ENCODE data around the gene WDR90.

Gene WDR90

DNA sequence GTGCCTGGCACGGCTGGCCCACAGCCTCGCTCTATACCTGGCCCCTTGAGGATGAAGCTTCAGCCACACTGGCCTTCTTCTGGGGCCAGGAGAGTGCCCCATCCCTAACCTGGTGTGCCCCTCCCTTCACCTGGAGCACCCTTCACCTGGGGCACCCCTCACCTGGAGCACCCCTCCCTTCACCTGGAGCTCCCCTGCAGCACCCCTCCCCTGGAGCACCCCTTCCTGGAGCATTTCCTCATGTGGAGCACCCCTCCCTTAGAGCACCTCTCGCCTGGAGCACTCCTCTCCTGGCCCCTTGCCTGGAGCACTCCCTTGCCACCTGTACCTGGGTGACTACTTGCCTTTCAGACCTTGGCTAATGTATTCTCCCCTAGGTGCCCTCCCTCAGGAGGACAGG is 58.9 kb downstream of the WDR90 start:
- DNase-seq (ENCODE audit: low spot score) = no peak

GRCh38 chr16:708959-709358 is 59.8 kb downstream of the WDR90 start:
- DNase-seq (ENCODE audit: low spot score) = no peak

GRCh38 chr16:709566-710499 is 60.7 kb downstream of the WDR90 start:
- peak; percentile 91 for DNase-seq (ENCODE audit: low spot score)

DNA sequence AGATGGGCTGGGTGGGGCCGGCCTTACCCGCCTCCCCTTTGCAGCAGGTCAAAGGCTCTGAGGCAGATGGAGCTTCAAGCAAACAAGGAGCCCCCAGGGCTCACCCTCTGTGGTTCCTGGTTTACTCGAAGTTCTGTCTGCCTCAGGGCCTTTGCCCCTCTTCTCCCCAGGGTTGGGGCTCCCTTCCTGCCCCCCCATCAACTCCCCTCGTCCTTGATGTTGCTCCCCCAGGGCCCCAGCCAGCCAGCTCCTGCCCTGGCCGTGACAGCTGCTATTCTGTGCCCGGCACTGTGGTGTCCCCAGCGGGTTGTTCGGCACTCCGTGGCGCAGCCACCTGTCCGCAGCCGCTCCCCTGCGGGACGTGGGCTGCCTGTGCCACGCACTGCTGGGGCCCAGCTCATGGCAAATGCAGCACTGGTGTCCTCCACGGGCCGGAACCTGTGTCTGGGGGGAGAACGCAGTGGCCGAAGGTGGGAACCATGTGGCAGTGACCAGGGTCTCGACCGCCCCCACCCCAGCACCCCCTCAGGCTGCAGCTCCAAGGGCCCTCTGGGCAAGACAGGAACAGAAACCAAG is 61.4 kb downstream of the WDR90 start:
- no peak for DNase-seq (ENCODE audit: low spot score)

DNA sequence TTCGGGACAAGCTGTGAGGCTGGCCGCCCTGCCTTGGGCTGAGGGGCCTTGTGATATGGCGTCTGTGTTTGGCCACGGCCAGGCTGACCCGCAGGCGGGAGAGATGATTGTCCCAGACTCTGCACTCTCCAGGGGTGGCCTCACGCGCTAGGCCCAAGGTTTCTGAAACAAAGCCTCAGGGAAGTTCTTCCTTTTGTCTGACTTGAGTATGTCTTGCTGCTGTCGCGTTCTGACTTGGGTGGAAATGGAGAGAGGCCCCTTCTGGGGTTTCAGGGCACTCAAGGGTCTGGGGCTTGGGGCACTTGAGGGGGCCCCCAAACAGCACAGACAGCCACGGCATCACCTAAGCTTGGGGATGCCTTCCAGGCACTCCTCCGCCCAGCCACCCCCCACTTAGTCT is 61.9 kb downstream of the WDR90 start:
- no peak for DNase-seq (ENCODE audit: low spot score)

DNA sequence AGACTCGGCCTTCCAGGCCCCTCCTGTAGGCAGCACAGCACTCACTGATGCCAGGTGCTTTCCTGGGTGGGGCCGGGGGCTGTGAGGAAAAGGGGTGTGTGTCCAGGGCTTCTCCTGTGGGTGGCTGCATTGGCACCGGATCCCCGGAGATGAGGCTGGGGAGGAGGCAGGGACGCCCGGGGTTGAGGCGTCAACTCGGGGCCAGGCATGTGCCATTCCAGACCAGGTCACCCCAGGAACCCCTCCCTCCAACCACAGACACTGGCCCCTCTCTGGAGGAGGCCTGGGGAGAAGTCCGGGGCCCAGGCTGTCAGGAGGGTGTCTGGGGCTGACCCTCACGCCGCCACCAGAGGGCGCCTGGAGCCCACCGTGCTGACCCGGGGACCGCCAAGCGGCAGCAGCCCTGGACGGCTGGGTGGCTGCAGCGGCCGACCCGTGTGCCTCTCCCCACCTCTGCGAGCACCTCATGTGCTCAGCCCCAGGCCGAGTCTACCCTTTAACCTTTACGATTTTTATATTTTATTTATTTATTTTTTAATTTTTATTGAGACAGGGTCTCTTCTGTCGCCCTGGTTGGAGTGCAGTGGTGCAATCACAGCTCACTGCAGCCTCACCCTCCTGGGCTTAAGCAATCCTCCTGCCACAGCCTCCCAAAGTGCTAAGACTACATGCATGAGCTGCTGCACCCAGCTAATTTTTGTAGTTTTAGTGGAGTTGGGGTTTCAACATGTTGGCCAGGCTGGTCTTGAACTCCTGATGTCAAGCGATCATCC is 62.6 kb downstream of the WDR90 start:
- DNase-seq (ENCODE audit: low spot score) = peak; percentile 90

DNA sequence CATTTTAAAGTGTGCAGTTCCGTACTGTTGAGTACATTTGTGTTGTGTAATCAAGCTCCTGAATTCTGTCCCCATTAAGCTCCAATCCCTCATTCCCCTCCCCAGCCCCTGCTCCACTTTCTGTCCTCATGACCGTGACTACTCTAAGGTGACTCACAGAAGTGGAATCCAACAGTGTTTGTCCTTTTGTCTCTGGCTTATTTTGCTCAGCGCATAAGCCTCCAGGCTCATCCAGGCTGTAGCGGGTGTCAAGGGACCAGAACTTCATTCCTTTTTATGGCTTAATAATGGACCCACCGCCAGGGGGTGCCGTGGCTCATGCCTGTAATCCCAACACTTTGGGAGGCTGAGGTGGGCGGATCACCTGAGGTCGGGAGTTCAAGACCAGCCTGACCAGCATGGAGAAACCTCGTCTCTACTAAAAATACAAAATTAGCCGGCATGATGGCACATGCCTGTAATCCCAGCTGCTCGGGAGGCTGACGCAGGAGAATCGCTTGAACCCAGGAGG is 63.6 kb downstream of the WDR90 start:
- DNase-seq (ENCODE audit: low spot score) = peak; percentile 87

GRCh38 chr16:714079-714478 is 64.9 kb downstream of the WDR90 start:
- no peak for DNase-seq (ENCODE audit: low spot score)

GRCh38 chr16:714558-715476 is 65.7 kb downstream of the WDR90 start, which contains the start of gene METRN:
Gene METRN, plus strand, starts transcription at chr16:715118. Its CDS starts 172 bp downstream, at chr16:715290.
- peak; percentile 95 for DNase-seq (ENCODE audit: low spot score)

DNA sequence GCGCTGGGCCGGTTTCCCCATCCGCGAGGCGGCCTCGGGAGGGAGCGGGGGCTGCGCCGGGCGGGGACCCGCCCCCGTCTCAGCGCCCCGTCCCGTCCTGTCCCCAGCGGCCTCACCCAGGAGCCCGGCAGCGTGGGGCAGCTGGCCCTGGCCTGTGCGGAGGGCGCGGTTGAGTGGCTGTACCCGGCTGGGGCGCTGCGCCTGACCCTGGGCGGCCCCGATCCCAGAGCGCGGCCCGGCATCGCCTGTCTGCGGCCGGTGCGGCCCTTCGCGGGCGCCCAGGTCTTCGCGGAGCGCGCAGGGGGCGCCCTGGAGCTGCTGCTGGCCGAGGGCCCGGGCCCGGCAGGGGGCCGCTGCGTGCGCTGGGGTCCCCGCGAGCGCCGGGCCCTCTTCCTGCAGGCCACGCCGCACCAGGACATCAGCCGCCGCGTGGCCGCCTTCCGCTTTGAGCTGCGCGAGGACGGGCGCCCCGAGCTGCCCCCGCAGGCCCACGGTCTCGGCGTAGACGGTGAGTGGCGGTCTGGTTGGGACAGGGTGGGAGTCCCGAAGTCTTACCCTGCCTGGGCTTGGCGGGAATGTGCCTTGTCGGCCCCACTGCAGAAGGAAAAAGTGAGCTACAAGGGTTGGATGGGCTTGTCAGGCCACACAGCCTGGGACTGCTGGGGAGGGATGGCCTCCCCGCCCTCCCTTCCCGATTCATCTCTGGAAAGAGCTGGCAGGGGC is 66.5 kb downstream of the WDR90 start:
- no peak for DNase-seq (ENCODE audit: low spot score)

DNA sequence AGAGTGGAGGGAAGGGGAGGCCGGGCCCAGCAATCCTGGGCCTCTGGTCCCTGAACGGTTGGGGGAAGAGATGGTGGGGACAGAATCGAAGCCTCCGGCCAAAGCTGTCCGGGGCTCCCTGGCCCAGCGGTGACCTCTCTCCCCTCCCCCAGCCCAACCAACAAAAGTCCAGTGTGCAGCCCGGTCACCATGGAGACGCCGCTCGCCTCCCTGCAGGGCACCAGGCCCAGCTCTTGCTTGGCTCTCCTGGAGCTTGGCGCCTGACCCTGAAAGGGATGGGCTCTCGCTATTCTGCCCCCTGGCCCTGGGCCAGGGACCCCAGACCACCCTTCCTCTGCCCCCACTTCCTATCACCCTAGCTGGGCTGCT is 67.0 kb downstream of the WDR90 start:
- DNase-seq (ENCODE audit: low spot score) = peak; percentile 55

DNA sequence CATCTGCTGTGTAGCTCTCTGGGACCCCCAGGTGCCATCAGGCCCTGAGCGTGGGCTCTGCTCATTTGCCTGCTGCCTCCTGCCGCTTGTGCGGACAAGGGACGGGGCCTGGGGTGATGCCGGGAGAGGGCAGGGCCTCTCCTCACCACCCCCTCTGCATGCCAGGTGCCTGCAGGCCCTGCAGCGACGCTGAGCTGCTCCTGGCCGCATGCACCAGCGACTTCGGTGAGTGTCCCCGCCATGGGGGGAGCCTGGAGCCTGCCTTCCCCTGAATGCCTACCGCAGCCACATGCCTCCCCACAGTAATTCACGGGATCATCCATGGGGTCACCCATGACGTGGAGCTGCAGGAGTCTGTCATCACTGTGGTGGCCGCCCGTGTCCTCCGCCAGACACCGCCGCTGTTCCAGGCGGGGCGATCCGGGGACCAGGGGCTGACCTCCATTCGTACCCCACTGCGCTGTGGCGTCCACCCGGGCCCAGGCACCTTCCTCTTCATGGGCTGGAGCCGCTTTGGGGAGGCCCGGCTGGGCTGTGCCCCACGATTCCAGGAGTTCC is 67.7 kb downstream of the WDR90 start:
- DNase-seq (ENCODE audit: low spot score) = no peak
